DMS53 treated with DMSO at 0.1 percent for 48 hours (cell line): ENCODE data around the gene WIPF1.

Experiments used
- DNase-seq: peaks from one replicate; lab custom pipeline; 2025; ENCODE audit not compliant: unreplicated experiment; lab: John Stamatoyannopoulos, UW

The WIPF1 gene

GRCh38 chr2:174595891-174596397 is 1.7 kb downstream of the WIPF1 start:
- DNase-seq, result no peak

GRCh38 chr2:174595116-174595809 is 2.3 kb downstream of the WIPF1 start:
- no peak for DNase-seq

- DNase-seq, result no peak
Observed at GRCh38 chr2:174594456-174594855, 3.1 kb downstream of the WIPF1 start.

- no peak for DNase-seq
Observed at GRCh38 chr2:174593574-174594203, 3.9 kb downstream of the WIPF1 start.

GRCh38 chr2:174593041-174593440 is 4.6 kb downstream of the WIPF1 start:
- no peak for DNase-seq

- DNase-seq, result no peak
Observed at GRCh38 chr2:174591740-174592139, 5.9 kb downstream of the WIPF1 start.

- DNase-seq, result no peak
Observed at GRCh38 chr2:174590928-174591648, 6.5 kb downstream of the WIPF1 start.

GRCh38 chr2:174590346-174590745 is 7.3 kb downstream of the WIPF1 start:
- no peak for DNase-seq

- no peak for DNase-seq
Observed at GRCh38 chr2:174589334-174589733, 8.3 kb downstream of the WIPF1 start.

GRCh38 chr2:174588463-174588862 is 9.1 kb downstream of the WIPF1 start:
- no peak for DNase-seq

GRCh38 chr2:174587579-174587978 is 10.0 kb downstream of the WIPF1 start:
- no peak for DNase-seq

GRCh38 chr2:174586418-174587295 is 10.9 kb downstream of the WIPF1 start:
- no peak for DNase-seq

- no peak for DNase-seq
Observed at GRCh38 chr2:174585657-174586252, 11.8 kb downstream of the WIPF1 start.

GRCh38 chr2:174585146-174585545 is 12.5 kb downstream of the WIPF1 start:
- peak; percentile 89 for DNase-seq

GRCh38 chr2:174581491-174581890 is 16.1 kb downstream of the WIPF1 start:
- DNase-seq, result no peak

GRCh38 chr2:174580951-174581350 is 16.7 kb downstream of the WIPF1 start:
- DNase-seq, result no peak

GRCh38 chr2:174577967-174578589 is 19.5 kb downstream of the WIPF1 start:
- peak; percentile 13 for DNase-seq

GRCh38 chr2:174575124-174575776 is 22.4 kb downstream of the WIPF1 start:
- DNase-seq, result no peak

- DNase-seq, result peak; percentile 75
Observed at GRCh38 chr2:174574657-174575056, 22.9 kb downstream of the WIPF1 start.
